SJCRH30 (cell line): Measurements from ENCODE around the gene MINPP1. TPM values are rescaled to one million over a fixed set of nuclear protein-coding genes. Genes with fewer than 3 reads are reported as not detected.
"Not testable (repeated sequence)": the region's sequence is repeated elsewhere in the genome, so short reads cannot be mapped to it uniquely, and the experiment has no call there.

Source experiments
- DNase-seq, 2 experiments: peaks; one replicate each; pipeline ENCODE4 v3.0.0-alpha.2; 2015 to 2020
- H3K27ac ChIP-seq: fragments of 250-450 bp; sonication (Bioruptor Pico); 2 replicates; pipeline ENCODE4 v1.5.1; 2020; ENCODE audit warnings: mild to moderate bottlenecking, moderate library complexity
- H3K27me3 ChIP-seq: fragments of 250-450 bp; sonication (Bioruptor Pico); 2 replicates; pipeline ENCODE4 v1.5.1; 2020; ENCODE audit warnings: mild to moderate bottlenecking, moderate library complexity
- H3K36me3 ChIP-seq: fragments of 250-450 bp; sonication (Bioruptor Pico); 2 replicates; pipeline ENCODE4 v1.5.1; 2020; ENCODE audit warnings: mild to moderate bottlenecking, moderate library complexity
- H3K4me1 ChIP-seq: fragments of 250-450 bp; sonication (Bioruptor Pico); 2 replicates; pipeline ENCODE4 v1.5.1; 2020; ENCODE audit warnings: mild to moderate bottlenecking, moderate library complexity
- H3K4me3 ChIP-seq: fragments of 250-450 bp; sonication (Bioruptor Pico); 2 replicates; pipeline ENCODE4 v1.5.1; 2020; ENCODE audit warnings: mild to moderate bottlenecking, moderate library complexity
- H3K9me3 ChIP-seq: fragments of 250-450 bp; sonication (Bioruptor Pico); replicated peaks from 2 replicates; pipeline ENCODE4 v1.5.1; 2020; ENCODE audit warnings: mild to moderate bottlenecking, moderate library complexity
- total RNA-seq: library from RNA; depleted of rRNA; stranded (reverse); fragments of >200 nt; shearing (Covaris generic); gene quantifications from 2 replicates; pipeline ENCODE4 v1.2.3, GENCODE V29; 2014; rRNA removed

MINPP1 gene, protein sequence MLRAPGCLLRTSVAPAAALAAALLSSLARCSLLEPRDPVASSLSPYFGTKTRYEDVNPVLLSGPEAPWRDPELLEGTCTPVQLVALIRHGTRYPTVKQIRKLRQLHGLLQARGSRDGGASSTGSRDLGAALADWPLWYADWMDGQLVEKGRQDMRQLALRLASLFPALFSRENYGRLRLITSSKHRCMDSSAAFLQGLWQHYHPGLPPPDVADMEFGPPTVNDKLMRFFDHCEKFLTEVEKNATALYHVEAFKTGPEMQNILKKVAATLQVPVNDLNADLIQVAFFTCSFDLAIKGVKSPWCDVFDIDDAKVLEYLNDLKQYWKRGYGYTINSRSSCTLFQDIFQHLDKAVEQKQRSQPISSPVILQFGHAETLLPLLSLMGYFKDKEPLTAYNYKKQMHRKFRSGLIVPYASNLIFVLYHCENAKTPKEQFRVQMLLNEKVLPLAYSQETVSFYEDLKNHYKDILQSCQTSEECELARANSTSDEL
- total RNA-seq, result 18.5 and 19.3 TPM in 2 replicates

GRCh38 chr10:87504640-87505365, at the start of gene MINPP1:
TSS of gene MINPP1 (plus strand) at chr10:87504893. CDS start at chr10:87504916, 23 bp downstream.
- Histone ChIP-seq H3K4me1 (peaks cover 6% of the 10 kb centered on the region; the same call in 1 of the 2 replicates), H3K9me3 (no peaks in the 10 kb centered on the region), H3K4me3 (peak within 1 kb of the TSS; percentile 80), H3K36me3 (0 out of 2 replicates have a peak, but pooled peaks cover 2% of the 10 kb centered on the region), H3K27ac (peak within 1 kb of the TSS; percentile 56), H3K27me3 (no peaks in the 10 kb centered on the region)
- DNase-seq, result peak; percentile 82 to 83

- DNase-seq, H3K27ac ChIP-seq, H3K9me3 ChIP-seq, H3K36me3 ChIP-seq, H3K27me3 ChIP-seq, H3K4me1 ChIP-seq, H3K4me3 ChIP-seq: not testable (repeated sequence)
Observed at GRCh38 chr10:87456586-87457220, 48.0 kb upstream of the MINPP1 start.

- H3K27me3 ChIP-seq, H3K4me1 ChIP-seq, H3K9me3 ChIP-seq, DNase-seq, H3K4me3 ChIP-seq, H3K36me3 ChIP-seq, H3K27ac ChIP-seq: not testable (repeated sequence)
Observed at GRCh38 chr10:87461751-87462150, 42.9 kb upstream of the MINPP1 start.

GRCh38 chr10:87466849-87467248, 37.8 kb upstream of the MINPP1 start:
- not testable (repeated sequence) for H3K27ac ChIP-seq, H3K9me3 ChIP-seq, H3K27me3 ChIP-seq, H3K4me3 ChIP-seq, H3K4me1 ChIP-seq, H3K36me3 ChIP-seq, DNase-seq

DNA sequence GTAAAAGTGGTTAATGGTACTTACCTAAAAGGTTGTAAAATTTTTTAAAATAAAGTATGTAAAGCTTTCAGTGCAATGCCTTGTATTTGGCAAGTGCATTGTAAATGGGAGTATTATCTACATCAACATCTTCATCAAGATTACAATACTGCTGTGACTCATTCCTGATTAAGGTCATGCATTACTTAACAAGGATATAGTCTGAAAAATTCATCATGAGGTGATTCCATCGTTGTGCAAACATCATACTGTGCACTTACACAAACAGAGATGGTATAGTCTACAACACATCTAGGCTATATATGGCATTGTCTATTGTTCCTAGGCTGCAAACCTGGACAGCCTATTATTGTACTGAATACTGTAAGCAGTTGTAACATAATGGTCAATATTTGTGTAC, 16.0 kb upstream of the MINPP1 start:
- not testable (repeated sequence) for H3K27me3 ChIP-seq, H3K9me3 ChIP-seq, H3K4me3 ChIP-seq, H3K27ac ChIP-seq, H3K36me3 ChIP-seq, H3K4me1 ChIP-seq, DNase-seq

DNA sequence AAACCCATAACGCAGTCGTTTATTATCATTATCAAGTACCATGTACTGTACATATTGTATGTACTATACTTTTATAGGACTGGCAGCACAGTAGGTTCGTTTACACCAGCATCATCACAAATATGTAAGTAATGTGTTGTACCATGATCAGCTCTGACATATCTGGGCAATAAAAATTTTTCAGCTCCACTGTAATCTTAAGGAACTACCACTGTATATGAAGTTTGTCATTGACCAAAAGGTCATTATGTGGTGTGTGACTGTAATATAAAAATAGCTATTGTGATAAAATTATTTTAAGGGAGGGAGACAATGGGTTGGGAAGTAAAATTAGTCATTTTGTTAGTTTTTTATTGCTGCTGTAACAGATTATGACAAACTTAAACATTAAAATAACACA, 14.4 kb upstream of the MINPP1 start:
- H3K36me3 ChIP-seq, DNase-seq, H3K9me3 ChIP-seq, H3K27ac ChIP-seq, H3K4me1 ChIP-seq, H3K27me3 ChIP-seq, H3K4me3 ChIP-seq: not testable (repeated sequence)

DNA sequence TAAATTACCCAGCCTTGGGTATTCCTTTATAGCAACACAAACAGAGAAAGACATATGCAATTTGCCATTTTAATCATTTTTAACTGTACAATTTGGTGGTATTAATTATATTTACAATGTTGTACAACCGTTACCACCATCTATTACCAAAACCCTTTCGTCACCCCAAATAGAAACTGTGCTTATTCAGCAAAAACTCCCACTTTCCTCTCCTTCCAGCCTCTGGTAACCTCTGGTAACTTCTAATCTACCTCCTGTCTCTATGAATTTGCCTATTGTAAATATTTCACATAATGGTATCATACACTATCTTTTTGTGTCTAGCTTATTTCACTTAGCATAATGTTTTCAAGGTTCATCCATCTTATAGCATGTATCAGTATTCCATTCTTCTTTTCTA, 12.2 kb upstream of the MINPP1 start:
- H3K9me3 ChIP-seq, H3K36me3 ChIP-seq, H3K27ac ChIP-seq, H3K4me3 ChIP-seq, H3K27me3 ChIP-seq, H3K4me1 ChIP-seq, DNase-seq: not testable (repeated sequence)

GRCh38 chr10:87495446-87495845, 9.2 kb upstream of the MINPP1 start:
- H3K27me3 ChIP-seq, H3K36me3 ChIP-seq, H3K4me3 ChIP-seq: not testable (repeated sequence)

DNA sequence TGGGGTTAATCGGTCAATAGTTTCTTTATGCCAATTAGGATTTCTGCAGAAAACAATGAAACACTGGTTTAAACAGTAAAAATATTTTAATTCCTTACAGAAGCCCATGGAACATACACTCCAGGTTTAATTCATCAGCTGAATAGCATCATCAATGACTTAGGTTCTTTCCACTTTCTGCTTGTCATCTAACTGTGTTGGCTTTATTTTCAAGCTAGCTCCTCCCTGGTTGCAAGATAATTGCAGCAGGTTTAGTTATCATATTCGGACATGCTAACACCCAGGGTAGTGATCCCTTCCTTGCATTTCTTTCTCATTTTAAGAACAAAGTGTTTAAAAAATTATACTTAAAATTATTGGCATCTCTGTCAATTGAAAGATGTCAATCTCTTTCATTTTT, 7.3 kb upstream of the MINPP1 start:
- H3K4me3 ChIP-seq, H3K27me3 ChIP-seq, DNase-seq, H3K36me3 ChIP-seq, H3K9me3 ChIP-seq, H3K27ac ChIP-seq, H3K4me1 ChIP-seq: not testable (repeated sequence)

More at GRCh38 chr10:87495446-87495845, 9.2 kb upstream of the MINPP1 start:
- H3K27ac ChIP-seq, H3K9me3 ChIP-seq, DNase-seq, H3K4me1 ChIP-seq: not testable (repeated sequence)

DNA sequence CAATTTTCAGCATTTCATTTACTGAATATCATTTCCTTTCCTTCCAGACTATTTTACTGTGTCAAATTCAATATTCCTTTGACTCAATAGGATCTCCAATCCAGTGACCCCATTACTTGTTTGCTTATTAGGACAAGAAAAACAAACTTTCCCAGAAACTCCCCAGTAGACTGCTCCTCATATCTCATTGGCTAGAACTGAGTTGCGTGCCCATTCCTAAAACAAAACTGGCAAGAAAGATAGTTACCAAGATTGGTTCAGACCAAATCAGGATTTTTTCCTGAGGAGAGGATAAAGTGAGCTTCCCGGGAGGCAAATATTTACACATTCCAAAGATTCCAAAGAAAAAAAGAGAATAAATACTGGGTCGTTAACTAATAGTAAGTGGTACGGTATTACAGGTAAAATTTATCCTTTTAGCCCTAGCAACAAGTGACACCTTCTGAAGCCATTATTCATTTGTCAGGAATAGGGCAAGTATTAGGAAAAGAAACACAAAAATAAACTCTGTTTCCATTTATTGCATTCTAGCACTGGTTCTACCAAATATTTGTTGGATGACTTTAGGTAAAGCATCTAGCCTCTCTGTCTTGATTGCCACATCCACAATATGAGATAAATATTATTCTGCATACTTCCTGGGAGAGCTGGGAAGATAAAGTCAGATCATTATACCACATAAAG, 6.4 kb upstream of the MINPP1 start:
- H3K36me3 ChIP-seq, H3K9me3 ChIP-seq, H3K4me1 ChIP-seq, DNase-seq, H3K27ac ChIP-seq, H3K27me3 ChIP-seq, H3K4me3 ChIP-seq: not testable (repeated sequence)

DNA sequence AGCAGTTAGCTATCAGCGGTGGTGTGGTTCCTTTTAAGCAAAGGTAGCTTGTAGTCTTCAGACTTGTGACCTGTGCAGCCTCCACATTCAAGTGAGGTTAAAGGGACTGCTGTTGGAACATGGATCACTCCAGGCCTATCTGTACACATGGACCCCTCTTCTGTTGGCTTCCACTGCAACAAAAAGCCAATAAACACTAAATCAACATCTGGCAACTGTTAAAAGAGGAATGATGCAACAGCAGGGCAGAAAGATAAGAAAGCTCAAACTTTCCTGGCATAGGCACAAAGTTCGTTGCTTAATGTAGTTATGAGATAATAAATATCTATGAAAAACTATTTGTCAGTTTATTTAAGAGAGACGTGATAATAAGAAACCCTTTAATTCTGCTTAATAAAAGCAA, 4.0 kb upstream of the MINPP1 start:
- H3K27ac ChIP-seq, result no peak overlapping the region
- DNase-seq, result no peak
- no peaks in the 10 kb centered on the region for H3K27me3 ChIP-seq
- no peak overlapping the region for H3K4me3 ChIP-seq
- no peaks in the 10 kb centered on the region for H3K9me3 ChIP-seq
- peaks cover 4% of the 10 kb centered on the region; the same call in 1 of the 2 replicates for H3K4me1 ChIP-seq
- H3K36me3 ChIP-seq, result no peaks in the 10 kb centered on the region

DNA sequence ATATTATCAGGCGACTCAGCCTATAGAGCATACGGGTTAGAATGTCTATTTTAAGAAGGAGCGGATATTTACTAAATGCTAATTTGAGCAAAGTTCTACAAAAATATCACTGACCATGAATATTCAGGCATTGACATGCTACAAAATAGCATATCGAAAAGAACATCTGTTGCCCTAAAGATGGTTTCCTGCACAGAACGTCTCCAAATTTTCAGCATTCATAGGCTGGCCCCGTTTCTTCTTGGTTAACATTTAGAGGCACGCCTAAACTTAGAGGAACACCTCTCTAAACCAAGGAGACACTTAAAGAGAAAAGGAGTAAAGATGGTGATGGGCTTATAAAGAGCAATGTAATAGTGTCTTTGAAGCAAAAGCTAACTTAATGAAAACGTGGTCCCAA, 1.3 kb upstream of the MINPP1 start:
- Histone ChIP-seq H3K9me3 (no peaks in the 10 kb centered on the region), H3K4me1 (peaks cover 6% of the 10 kb centered on the region; the same call in 1 of the 2 replicates), H3K27me3 (no peaks in the 10 kb centered on the region), H3K27ac (no peak overlapping the region), H3K36me3 (0 out of 2 replicates have a peak, but pooled peaks cover 1% of the 10 kb centered on the region), H3K4me3 (no peak overlapping the region; the same call in 1 of the 2 replicates)
- DNase-seq, result no peak

- DNase-seq, result peak in 1 of 2 experiments; percentile 2
- H3K27ac ChIP-seq, result peak overlapping the region; percentile 56; the same call in 1 of the 2 replicates
Observed at GRCh38 chr10:87503886-87504285, 807 bp upstream of the MINPP1 start.

GRCh38 chr10:87504307-87504639, 420 bp upstream of the MINPP1 start:
- peak overlapping the region; percentile 80 for H3K4me3 ChIP-seq

More at GRCh38 chr10:87503886-87504285, 807 bp upstream of the MINPP1 start:
- peaks cover 6% of the 10 kb centered on the region; the same call in 1 of the 2 replicates for H3K4me1 ChIP-seq
- H3K36me3 ChIP-seq, result 0 out of 2 replicates have a peak, but pooled peaks cover 2% of the 10 kb centered on the region
- no peaks in the 10 kb centered on the region for H3K9me3 ChIP-seq
- H3K27me3 ChIP-seq, result no peaks in the 10 kb centered on the region
- H3K4me3 ChIP-seq, result peak overlapping the region; percentile 80

More at GRCh38 chr10:87504307-87504639, 420 bp upstream of the MINPP1 start:
- H3K36me3 ChIP-seq, result 0 out of 2 replicates have a peak, but pooled peaks cover 2% of the 10 kb centered on the region
- H3K27me3 ChIP-seq, result no peaks in the 10 kb centered on the region
- peak overlapping the region; percentile 56 for H3K27ac ChIP-seq
- H3K4me1 ChIP-seq, result peaks cover 6% of the 10 kb centered on the region; the same call in 1 of the 2 replicates
- DNase-seq, result no peak
- no peaks in the 10 kb centered on the region for H3K9me3 ChIP-seq
